ENCODE data around the gene MAN1A2. TPM values are rescaled to one million over a fixed set of nuclear protein-coding genes. Genes with fewer than 3 reads are reported as not detected.

The MAN1A2 gene
- total RNA-seq, 1 donor from 2014 or later, result 30.7 TPM

GRCh38 chr1:117479086-117479485 lies 111.8 kb downstream of the MAN1A2 start:
- TF ChIP-seq CTCF (IDR thresholded peaks at IDR 0.05) (no peak), POLR2A (IDR thresholded peaks at IDR 0.05) (no peak), POLR2AphosphoS5 (IDR thresholded peaks at IDR 0.05; ENCODE audit: insufficient read depth in 1 of 2, low read depth in 1 of 2) (no peak)
- Histone ChIP-seq H3K27ac (no peak overlapping the region), H3K27me3 (no peaks in the 10 kb centered on the region), H3K4me1 (no peaks in the 10 kb centered on the region), H3K4me3 (no peak overlapping the region), H3K9me3 (no peaks in the 10 kb centered on the region), H3K36me3 (peaks cover 0 to 11% of the 10 kb centered on the region in 2 donors)
- intact Hi-C loops (cut with DNase I), result no loop called here
- DNase-seq (ENCODE audit: extremely low spot score in 2 of 2), result no peak

GRCh38 chr1:117481410-117481809 lies 114.2 kb downstream of the MAN1A2 start:
- DNase-seq (ENCODE audit: extremely low spot score in 2 of 2), result no peak
- H3K36me3 ChIP-seq, result peaks cover 0 to 11% of the 10 kb centered on the region in 2 donors
- H3K27me3 ChIP-seq, result no peaks in the 10 kb centered on the region
- H3K27ac ChIP-seq, result no peak overlapping the region
- H3K9me3 ChIP-seq, result no peaks in the 10 kb centered on the region
- no peak overlapping the region for H3K4me3 ChIP-seq
- TF ChIP-seq POLR2A (IDR thresholded peaks at IDR 0.05), result no peak
- no peak for TF ChIP-seq CTCF (IDR thresholded peaks at IDR 0.05)
- TF ChIP-seq POLR2AphosphoS5 (IDR thresholded peaks at IDR 0.05; ENCODE audit: insufficient read depth in 1 of 2, low read depth in 1 of 2), result no peak
- intact Hi-C loops (cut with DNase I), result no loop called here
- no peaks in the 10 kb centered on the region for H3K4me1 ChIP-seq

GRCh38 chr1:117493906-117494305 lies 126.7 kb downstream of the MAN1A2 start:
- no peaks in the 10 kb centered on the region for H3K27me3 ChIP-seq
- H3K9me3 ChIP-seq, result no peaks in the 10 kb centered on the region
- DNase-seq (ENCODE audit: extremely low spot score in 2 of 2), result no peak
- no peak overlapping the region for H3K4me3 ChIP-seq
- no peaks in the 10 kb centered on the region for H3K4me1 ChIP-seq
- no peak overlapping the region for H3K27ac ChIP-seq
- H3K36me3 ChIP-seq, result no peaks in the 10 kb centered on the region
- TF ChIP-seq CTCF (IDR thresholded peaks at IDR 0.05) (no peak), POLR2A (IDR thresholded peaks at IDR 0.05) (no peak), POLR2AphosphoS5 (IDR thresholded peaks at IDR 0.05; ENCODE audit: insufficient read depth in 1 of 2, low read depth in 1 of 2) (no peak)
- intact Hi-C loops (cut with DNase I), result no loop called here

GRCh38 chr1:117495068-117495467 lies 127.8 kb downstream of the MAN1A2 start:
- Histone ChIP-seq H3K27ac (no peak overlapping the region), H3K9me3 (no peaks in the 10 kb centered on the region), H3K4me3 (no peak overlapping the region), H3K36me3 (no peaks in the 10 kb centered on the region), H3K4me1 (no peaks in the 10 kb centered on the region), H3K27me3 (no peaks in the 10 kb centered on the region)
- no peak for DNase-seq (ENCODE audit: extremely low spot score in 2 of 2)
- intact Hi-C loops (cut with DNase I), result no loop called here
- TF ChIP-seq CTCF (IDR thresholded peaks at IDR 0.05), result no peak
- TF ChIP-seq POLR2A (IDR thresholded peaks at IDR 0.05), result no peak
- no peak for TF ChIP-seq POLR2AphosphoS5 (IDR thresholded peaks at IDR 0.05; ENCODE audit: insufficient read depth in 1 of 2, low read depth in 1 of 2)

- no peak for TF ChIP-seq POLR2AphosphoS5 (IDR thresholded peaks at IDR 0.05; ENCODE audit: insufficient read depth in 1 of 2, low read depth in 1 of 2)
- no peak for TF ChIP-seq CTCF (IDR thresholded peaks at IDR 0.05)
- TF ChIP-seq POLR2A (IDR thresholded peaks at IDR 0.05), result no peak
- peaks cover 0 to 11% of the 10 kb centered on the region in 2 donors for H3K36me3 ChIP-seq
- no peak for DNase-seq (ENCODE audit: extremely low spot score in 2 of 2)
- intact Hi-C loops (cut with DNase I), result no loop called here
- no peaks in the 10 kb centered on the region for H3K27me3 ChIP-seq
- H3K4me1 ChIP-seq, result no peaks in the 10 kb centered on the region
- H3K27ac ChIP-seq, result no peak overlapping the region
- no peak overlapping the region for H3K4me3 ChIP-seq
- no peaks in the 10 kb centered on the region for H3K9me3 ChIP-seq
Measured at GRCh38 chr1:117499071-117499470, 131.8 kb downstream of the MAN1A2 start.

All from vagina (tissue), 2 donors.